Measurements from ENCODE around the gene URI1. TPM values are rescaled to one million over a fixed set of nuclear protein-coding genes. Genes with fewer than 3 reads are reported as not detected.
"Not testable (repeated sequence)": the region's sequence is repeated elsewhere in the genome, so short reads cannot be mapped to it uniquely, and the experiment has no call there.

The URI1 gene
- total RNA-seq, 1 experiment from 2014 or later, result 46.4 TPM

GRCh38 chr19:30023330-30023729 is 81.3 kb downstream of the URI1 start:
- DNase-seq (ENCODE audit: low spot score), result no peak

- no peak for DNase-seq (ENCODE audit: low spot score)
Observed at GRCh38 chr19:30024091-30024490, 82.1 kb downstream of the URI1 start.

- DNase-seq (ENCODE audit: low spot score), result no peak
Observed at GRCh38 chr19:30026933-30027332, 84.9 kb downstream of the URI1 start.

GRCh38 chr19:30028118-30028991 is 86.3 kb downstream of the URI1 start:
- no peak for DNase-seq (ENCODE audit: low spot score)

GRCh38 chr19:30028992-30029343 is 86.9 kb downstream of the URI1 start:
- peak; percentile 9 for DNase-seq (ENCODE audit: low spot score)

- peak; percentile 75 for DNase-seq (ENCODE audit: low spot score)
Observed at GRCh38 chr19:30029721-30030510, 87.9 kb downstream of the URI1 start.

- DNase-seq (ENCODE audit: low spot score), result no peak
Observed at GRCh38 chr19:30034321-30034720, 92.3 kb downstream of the URI1 start.

- DNase-seq (ENCODE audit: low spot score), result no peak
Observed at GRCh38 chr19:30036154-30037129, 94.4 kb downstream of the URI1 start.

- DNase-seq (ENCODE audit: low spot score), result no peak
Observed at GRCh38 chr19:30037835-30038234, 95.8 kb downstream of the URI1 start.

- not testable (repeated sequence) for DNase-seq (ENCODE audit: low spot score)
Observed at GRCh38 chr19:30041931-30042330, 99.9 kb downstream of the URI1 start.

GRCh38 chr19:30043008-30043407 is 101.0 kb downstream of the URI1 start:
- DNase-seq (ENCODE audit: low spot score), result not testable (repeated sequence)

GRCh38 chr19:30044273-30045248 is 102.5 kb downstream of the URI1 start:
- no peak for DNase-seq (ENCODE audit: low spot score)

GRCh38 chr19:30046522-30046921 is 104.5 kb downstream of the URI1 start:
- DNase-seq (ENCODE audit: low spot score), result peak; percentile 23

- DNase-seq (ENCODE audit: low spot score), result no peak
Observed at GRCh38 chr19:30047432-30047831, 105.4 kb downstream of the URI1 start.

- DNase-seq (ENCODE audit: low spot score), result no peak
Observed at GRCh38 chr19:30049226-30049625, 107.2 kb downstream of the URI1 start.

GRCh38 chr19:30049846-30050667 is 108.0 kb downstream of the URI1 start:
- DNase-seq (ENCODE audit: low spot score), result no peak

- no peak for DNase-seq (ENCODE audit: low spot score)
Observed at GRCh38 chr19:30052122-30053075, 110.4 kb downstream of the URI1 start.

GRCh38 chr19:30053558-30053957 is 111.5 kb downstream of the URI1 start:
- no peak for DNase-seq (ENCODE audit: low spot score)
